HEK293 (cell line): ENCODE results near the gene GALNTL6.

Experiments
- CTCF ChIA-PET: fragments of 350-600 bp; formaldehyde crosslinking; extraction: SDS; loops from one replicate; lab custom pipeline; 2021; ENCODE audit warnings: antibody characterized with exemption; lab: Yijun Ruan, JAX
- POLR2A ChIA-PET: fragments of 300-600 bp; formaldehyde crosslinking; extraction: SDS; loops from one replicate; lab custom pipeline; 2020; ENCODE audit warnings: antibody characterized with exemption, inconsistent platforms; lab: Yijun Ruan, JAX
- H3K27ac ChIP-seq: fragments of 200-500 bp; sonication (Bioruptor generic); 2 replicates; pipeline ENCODE4 v1.5.1; 2014; ENCODE audit warnings: low read depth, low read length, control low read depth, inconsistent platforms; ENCODE audit errors: extremely low read depth
- H3K36me3 ChIP-seq, 2 experiments: fragments of 200-500 bp in 1 of 2; sonication (Bioruptor generic) in 1 of 2; 1 replicate in 1 of 2; 2 replicates in 1 of 2; pipeline ENCODE4 v1.5.1; 2014 to 2017; ENCODE audit warnings: inconsistent platforms in 2 of 2, low read length in 2 of 2; ENCODE audit not compliant: control insufficient read depth in 2 of 2, insufficient read depth in 1 of 2
- H3K4me1 ChIP-seq: fragments of 200-500 bp; sonication (Bioruptor generic); 2 replicates; pipeline ENCODE4 v1.5.1; 2014; ENCODE audit warnings: mild to moderate bottlenecking, low read length, inconsistent platforms; ENCODE audit not compliant: control insufficient read depth, insufficient read depth
- H3K4me3 ChIP-seq: 2 replicates; pipeline ENCODE4 v1.5.1; 2011; ENCODE audit warnings: low read depth, mild to moderate bottlenecking, control low read depth, low read length, moderate library complexity
- H3K9me3 ChIP-seq: fragments of 200-500 bp; sonication (Bioruptor generic); 2 replicates; pipeline ENCODE4 v1.5.1; 2014; ENCODE audit warnings: low read depth, low read length, inconsistent platforms; ENCODE audit not compliant: control insufficient read depth, insufficient read depth
- CTCF ChIP-seq: fragments of 450-650 bp; formaldehyde crosslinking; IDR thresholded peaks from 2 replicates; pipeline ENCODE4 v1.5.1; 2016; ENCODE audit warnings: missing biosample characterization, missing genetic modification characterization
- GLI4 ChIP-seq: fragments of 450-650 bp; formaldehyde crosslinking; IDR thresholded peaks from 2 replicates; pipeline ENCODE4 v1.5.1; 2016; ENCODE audit warnings: missing biosample characterization, missing genetic modification characterization
- HOXA7 ChIP-seq: sonication (generic); formaldehyde crosslinking; IDR thresholded peaks from 2 replicates; pipeline ENCODE4 v1.8.1; 2022; ENCODE audit warnings: missing genetic modification reagents, borderline replicate concordance
- MZF1 ChIP-seq: fragments of 450-650 bp; formaldehyde crosslinking; IDR thresholded peaks from 2 replicates; pipeline ENCODE4 v1.5.1; 2017; ENCODE audit warnings: missing biosample characterization, missing genetic modification characterization, borderline replicate concordance
- OSR2 ChIP-seq: fragments of 450-650 bp; formaldehyde crosslinking; IDR thresholded peaks from 2 replicates; pipeline ENCODE4 v1.5.1; 2016; ENCODE audit warnings: missing biosample characterization, missing genetic modification characterization
- ZBTB20 ChIP-seq: fragments of 450-650 bp; formaldehyde crosslinking; IDR thresholded peaks from 2 replicates; pipeline ENCODE4 v1.5.1; 2016; ENCODE audit warnings: missing biosample characterization, missing genetic modification characterization
- ZNF155 ChIP-seq: fragments of 450-650 bp; formaldehyde crosslinking; IDR thresholded peaks from 2 replicates; pipeline ENCODE4 v1.5.1; 2016; ENCODE audit warnings: missing biosample characterization, missing genetic modification characterization
- ZNF248 ChIP-seq: fragments of 450-650 bp; formaldehyde crosslinking; IDR thresholded peaks from 2 replicates; pipeline ENCODE4 v1.5.1; 2017; ENCODE audit warnings: missing biosample characterization, missing genetic modification characterization
- ZNF335 ChIP-seq: fragments of 450-650 bp; formaldehyde crosslinking; conservative IDR thresholded peaks from 2 replicates; pipeline ENCODE4 v1.5.1; 2016; ENCODE audit warnings: missing biosample characterization, missing genetic modification characterization
- ZNF394 ChIP-seq: fragments of 450-650 bp; formaldehyde crosslinking; IDR thresholded peaks from 2 replicates; pipeline ENCODE4 v1.5.1; 2016; ENCODE audit warnings: missing biosample characterization, missing genetic modification characterization, mild to moderate bottlenecking, moderate library complexity, borderline replicate concordance
- ZNF416 ChIP-seq: fragments of 450-650 bp; formaldehyde crosslinking; IDR thresholded peaks from 2 replicates; pipeline ENCODE4 v1.5.1; 2016; ENCODE audit warnings: missing biosample characterization, missing genetic modification characterization
- ZNF449 ChIP-seq: fragments of 450-650 bp; formaldehyde crosslinking; IDR thresholded peaks from 2 replicates; pipeline ENCODE4 v1.5.1; 2017; ENCODE audit warnings: missing biosample characterization, mild to moderate bottlenecking, missing genetic modification characterization, moderate library complexity
- ZNF501 ChIP-seq: fragments of 450-650 bp; formaldehyde crosslinking; IDR thresholded peaks from 2 replicates; pipeline ENCODE4 v1.5.1; 2016; ENCODE audit warnings: missing biosample characterization, missing genetic modification characterization
- ZNF521 ChIP-seq: fragments of 450-650 bp; formaldehyde crosslinking; IDR thresholded peaks from 2 replicates; pipeline ENCODE4 v1.5.1; 2017; ENCODE audit warnings: missing biosample characterization, mild to moderate bottlenecking, missing genetic modification characterization
- ZNF571 ChIP-seq: fragments of 450-650 bp; formaldehyde crosslinking; IDR thresholded peaks from 2 replicates; pipeline ENCODE4 v1.5.0; 2017; ENCODE audit warnings: missing biosample characterization, missing genetic modification characterization
- ZNF621 ChIP-seq: fragments of 450-650 bp; formaldehyde crosslinking; IDR thresholded peaks from 2 replicates; pipeline ENCODE4 v1.5.1; 2017; ENCODE audit warnings: missing biosample characterization, missing genetic modification characterization
- ZNF776 ChIP-seq: fragments of 450-650 bp; formaldehyde crosslinking; IDR thresholded peaks from 2 replicates; pipeline ENCODE4 v1.5.0; 2017; ENCODE audit warnings: missing biosample characterization, missing genetic modification characterization, borderline replicate concordance
- ZNF777 ChIP-seq: fragments of 450-650 bp; formaldehyde crosslinking; IDR thresholded peaks from 2 replicates; pipeline ENCODE4 v1.5.1; 2017; ENCODE audit warnings: missing biosample characterization, missing genetic modification characterization, borderline replicate concordance
- ZSCAN18 ChIP-seq: fragments of 450-650 bp; formaldehyde crosslinking; IDR thresholded peaks from 2 replicates; pipeline ENCODE4 v1.5.1; 2016; ENCODE audit warnings: missing biosample characterization, missing genetic modification characterization
- ZXDB ChIP-seq: fragments of 450-650 bp; formaldehyde crosslinking; IDR thresholded peaks from 2 replicates; pipeline ENCODE4 v1.5.1; 2016; ENCODE audit warnings: missing biosample characterization, missing genetic modification characterization
- TF ChIP-seq, protein P1 (sequence below): fragments of 450-650 bp; formaldehyde crosslinking; IDR thresholded peaks from 2 replicates; pipeline ENCODE4 v1.5.1; 2016; ENCODE audit warnings: missing biosample characterization, missing genetic modification characterization, borderline replicate concordance
- TF ChIP-seq, protein P2 (sequence below): fragments of 450-650 bp; formaldehyde crosslinking; IDR thresholded peaks from 2 replicates; pipeline ENCODE4 v1.5.1; 2016; ENCODE audit warnings: missing biosample characterization, missing genetic modification characterization

GALNTL6 gene

DNA sequence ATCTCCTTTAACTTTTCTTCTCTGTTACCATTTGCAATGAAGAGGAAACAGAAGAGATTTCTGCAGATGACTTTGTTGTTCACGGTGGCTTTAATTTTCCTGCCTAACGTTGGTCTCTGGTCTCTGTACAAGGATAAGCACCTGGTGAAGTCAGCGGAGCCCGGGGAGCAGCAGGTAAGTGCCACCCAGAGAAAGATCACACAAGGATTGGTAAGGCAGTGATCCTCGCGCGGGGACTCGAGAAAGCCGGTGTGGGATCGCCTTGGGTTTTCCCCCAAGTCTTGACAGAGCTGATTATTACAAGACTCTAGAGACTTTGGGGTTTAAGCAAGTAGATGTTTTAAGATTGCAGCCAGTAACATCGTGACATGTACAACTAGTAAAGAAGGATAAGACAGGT is 1.3 kb downstream of the GALNTL6 start:
- H3K27ac ChIP-seq: no peak overlapping the region
- H3K4me3 ChIP-seq: no peak overlapping the region
- TF ChIP-seq ZNF416 (tag by site-specific recombination): no peak
- no peak for TF ChIP-seq ZNF501 (tag by site-specific recombination)
- no peak for TF ChIP-seq ZXDB (tag by site-specific recombination)
- TF ChIP-seq MZF1: no peak
- TF ChIP-seq ZNF521 (tag by site-specific recombination): no peak
- TF ChIP-seq ZNF777 (tag by site-specific recombination): no peak
- no peak for TF ChIP-seq ZNF155 (tag by site-specific recombination)
- no peak for TF ChIP-seq ZSCAN18
- TF ChIP-seq ZNF335 (tag by site-specific recombination): no peak
- no peak for TF ChIP-seq ZNF776
- TF ChIP-seq, protein P1, sequence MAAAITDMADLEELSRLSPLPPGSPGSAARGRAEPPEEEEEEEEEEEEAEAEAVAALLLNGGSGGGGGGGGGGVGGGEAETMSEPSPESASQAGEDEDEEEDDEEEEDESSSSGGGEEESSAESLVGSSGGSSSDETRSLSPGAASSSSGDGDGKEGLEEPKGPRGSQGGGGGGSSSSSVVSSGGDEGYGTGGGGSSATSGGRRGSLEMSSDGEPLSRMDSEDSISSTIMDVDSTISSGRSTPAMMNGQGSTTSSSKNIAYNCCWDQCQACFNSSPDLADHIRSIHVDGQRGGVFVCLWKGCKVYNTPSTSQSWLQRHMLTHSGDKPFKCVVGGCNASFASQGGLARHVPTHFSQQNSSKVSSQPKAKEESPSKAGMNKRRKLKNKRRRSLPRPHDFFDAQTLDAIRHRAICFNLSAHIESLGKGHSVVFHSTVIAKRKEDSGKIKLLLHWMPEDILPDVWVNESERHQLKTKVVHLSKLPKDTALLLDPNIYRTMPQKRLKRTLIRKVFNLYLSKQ (tag by site-specific recombination): no peak
- H3K36me3 ChIP-seq: no peaks in the 10 kb centered on the region
- no peaks in the 10 kb centered on the region for H3K4me1 ChIP-seq
- no peaks in the 10 kb centered on the region for H3K9me3 ChIP-seq
- ChIA-PET CTCF (no interaction called here), POLR2A (no interaction called here)

DNA sequence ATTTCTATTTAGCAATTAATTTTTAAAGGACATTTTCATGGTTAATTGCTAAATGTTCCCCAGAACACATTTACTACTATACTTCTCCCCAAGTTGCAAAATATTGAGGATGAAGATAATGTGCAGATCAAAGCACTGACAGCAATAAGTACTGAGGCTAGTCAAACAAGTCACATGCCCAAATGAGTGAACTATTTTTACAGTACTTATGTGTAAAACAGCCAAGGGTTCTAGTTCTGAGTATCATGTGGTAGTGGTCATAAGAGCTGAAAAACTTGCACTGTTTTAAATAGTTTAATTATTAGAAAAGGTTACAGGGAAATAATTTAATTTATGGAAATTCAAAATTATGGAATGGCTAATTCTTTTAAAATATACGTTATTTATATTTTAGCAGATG is 3.8 kb downstream of the GALNTL6 start:
- Histone ChIP-seq H3K4me3 (no peak overlapping the region), H3K36me3 (no peaks in the 10 kb centered on the region), H3K9me3 (no peaks in the 10 kb centered on the region), H3K4me1 (no peaks in the 10 kb centered on the region), H3K27ac (no peak overlapping the region)
- ChIA-PET POLR2A (no interaction called here), CTCF (no interaction called here)
- TF ChIP-seq ZNF394 (tag by site-specific recombination) (no peak), MZF1 (no peak), OSR2 (no peak), ZNF248 (tag by site-specific recombination) (no peak), ZBTB20 (tag by site-specific recombination) (no peak), CTCF (tag by site-specific recombination) (no peak), ZNF571 (tag by site-specific recombination) (no peak), GLI4 (tag by site-specific recombination) (no peak), ZNF621 (tag by site-specific recombination) (no peak), ZNF449 (no peak), HOXA7 (CRISPR knock-in tag) (no peak)
- TF ChIP-seq, protein P2, sequence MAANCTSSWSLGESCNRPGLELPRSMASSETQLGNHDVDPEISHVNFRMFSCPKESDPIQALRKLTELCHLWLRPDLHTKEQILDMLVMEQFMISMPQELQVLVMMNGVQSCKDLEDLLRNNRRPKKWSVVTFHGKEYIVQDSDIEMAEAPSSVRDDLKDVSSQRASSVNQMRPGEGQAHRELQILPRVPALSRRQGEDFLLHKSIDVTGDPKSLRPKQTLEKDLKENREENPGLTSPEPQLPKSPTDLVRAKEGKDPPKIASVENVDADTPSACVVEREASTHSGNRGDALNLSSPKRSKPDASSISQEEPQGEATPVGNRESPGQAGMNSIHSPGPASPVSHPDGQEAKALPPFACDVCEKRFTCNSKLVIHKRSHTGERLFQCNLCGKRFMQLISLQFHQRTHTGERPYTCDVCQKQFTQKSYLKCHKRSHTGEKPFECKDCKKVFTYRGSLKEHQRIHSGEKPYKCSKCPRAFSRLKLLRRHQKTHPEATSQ (tag by site-specific recombination): no peak
